H1 (cell line): ENCODE results near the gene CNIH3.

Experiments
- CEBPB ChIP-seq: IDR thresholded peaks from 2 replicates; pipeline ENCODE4 v1.6.1; 2012; ENCODE audit warnings: low read depth, low read length
- CHD7 ChIP-seq: fragments of 300-600 bp; sonication (generic); IDR thresholded peaks from 2 replicates; pipeline ENCODE4 v1.7.1; 2012; ENCODE audit warnings: low read length, moderate library complexity, mild to moderate bottlenecking, inconsistent platforms; ENCODE audit not compliant: insufficient replicate concordance
- CTCF ChIP-seq, 3 experiments: IDR thresholded peaks; 1 replicate in 2 of 3; 2 replicates in 1 of 3; pipeline versions ENCODE4 v1.5.1 to v1.6.1; 2011; ENCODE audit warnings: low read length in 3 of 3, mild to moderate bottlenecking in 3 of 3, inconsistent platforms in 2 of 3, low read depth in 1 of 3, moderate library complexity in 1 of 3; ENCODE audit not compliant: insufficient read depth in 1 of 3; ENCODE audit errors: control extremely low read depth in 1 of 3
- MAFK ChIP-seq: IDR thresholded peaks from 2 replicates; pipeline ENCODE4 v1.6.1; 2012; ENCODE audit warnings: low read depth, mild to moderate bottlenecking, improper control_type of control experiment, low read length
- POLR2A ChIP-seq, 2 experiments: IDR thresholded peaks; 1 replicate in 1 of 2; 2 replicates in 1 of 2; pipeline ENCODE4 v1.6.1; 2011; ENCODE audit warnings: low read depth in 2 of 2, low read length in 2 of 2, mild to moderate bottlenecking in 2 of 2; ENCODE audit errors: control extremely low read depth in 1 of 2
- RXRA ChIP-seq: IDR thresholded peaks from 2 replicates; pipeline ENCODE4 v1.6.1; 2011; ENCODE audit warnings: low read depth, mild to moderate bottlenecking, low read length, moderate library complexity; ENCODE audit not compliant: insufficient read depth
- SP1 ChIP-seq: IDR thresholded peaks from 2 replicates; pipeline ENCODE4 v1.6.1; 2011; ENCODE audit warnings: low read depth, low read length
- YY1 ChIP-seq: IDR thresholded peaks from 2 replicates; pipeline ENCODE4 v1.6.1; 2011; ENCODE audit warnings: low read depth, mild to moderate bottlenecking, low read length

GRCh38 chr1:224740685-224741052 lies 124.6 kb downstream of the CNIH3 start:
- no peak for TF ChIP-seq CEBPB
- TF ChIP-seq CTCF (IDR thresholded peaks at IDR 0.05; ENCODE audit: control extremely low read depth in 1 of 3, insufficient read depth in 1 of 3, low read depth in 1 of 3, low read length in 3 of 3): no peak
- no peak for TF ChIP-seq SP1
- TF ChIP-seq MAFK: no peak
- TF ChIP-seq CHD7: no peak
- no peak for TF ChIP-seq RXRA
- TF ChIP-seq YY1: no peak
- no peak for TF ChIP-seq POLR2A (IDR thresholded peaks at IDR 0.05; ENCODE audit: control extremely low read depth in 1 of 2, low read depth in 2 of 2, low read length in 2 of 2)
